ENCODE measurements around the gene JAKMIP2. TPM values are rescaled to one million over a fixed set of nuclear protein-coding genes. Genes with fewer than 3 reads are reported as not detected.
A peak's percentile ranks its signal among the peaks of the same experiment; 100 is the strongest.

Gene JAKMIP2
- total RNA-seq, 6 experiments from 2014 or later = 0.07 to 0.56 (median 0.31) TPM

DNA sequence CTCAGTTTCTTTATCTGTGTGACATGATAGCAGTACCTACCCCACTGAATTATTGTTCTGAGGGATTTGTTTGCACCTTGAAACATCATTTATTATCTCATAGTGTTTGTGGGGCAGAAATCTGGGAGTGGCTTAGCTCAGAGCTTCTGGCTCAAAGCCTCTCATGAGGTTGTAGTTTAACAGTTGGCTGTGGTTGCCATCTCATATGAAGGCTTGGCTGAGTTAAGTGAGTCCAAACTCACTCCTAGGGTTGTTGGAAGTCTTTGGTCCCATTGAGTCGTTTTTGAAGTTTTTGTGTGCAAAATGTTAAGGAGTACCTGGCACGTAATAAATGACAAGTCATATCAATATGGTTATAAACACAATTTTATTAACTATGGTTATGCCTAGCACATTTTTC, 3.6 kb upstream of the JAKMIP2 start:
- no peaks in the 10 kb centered on the region for H3K9me3 ChIP-seq
- H3K36me3 ChIP-seq = no peaks in the 10 kb centered on the region

DNA sequence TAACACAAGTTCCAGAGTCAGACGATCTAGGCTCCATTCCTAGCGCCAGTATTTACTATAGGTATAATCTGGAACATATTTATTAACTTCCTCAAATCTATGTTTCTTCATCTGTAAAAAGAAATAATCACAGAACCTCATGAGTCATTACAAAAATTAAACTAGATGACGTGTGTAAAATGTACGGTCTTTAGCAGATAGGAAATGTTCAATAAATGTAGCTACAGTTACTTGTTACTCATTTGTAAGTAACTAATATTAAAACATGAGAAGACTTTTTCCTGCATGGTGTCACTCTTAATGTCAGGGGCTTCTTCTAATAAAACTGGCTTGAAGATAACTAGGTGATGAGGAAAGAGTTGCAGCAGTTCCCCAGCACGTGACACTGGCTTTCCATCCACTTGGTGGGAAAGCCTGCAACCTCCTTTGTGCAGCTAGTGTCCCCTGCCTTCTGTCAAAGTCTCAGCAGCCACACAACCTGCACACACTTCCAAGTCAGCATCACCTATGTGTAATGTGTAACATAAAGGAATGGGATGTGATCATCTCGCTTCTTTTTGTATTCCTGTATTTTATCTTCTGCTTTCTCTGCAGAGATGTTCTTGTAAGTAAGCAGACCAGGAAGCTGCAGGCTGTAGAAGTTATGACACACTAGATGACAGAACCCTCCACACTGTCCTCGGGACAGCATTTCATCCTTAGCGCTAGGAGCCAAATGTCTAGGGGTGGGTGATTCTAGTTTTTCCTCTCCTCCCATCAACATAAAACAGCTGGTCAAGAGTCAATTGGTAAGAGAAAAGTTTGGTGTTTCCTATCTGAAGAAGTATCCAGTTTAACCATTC, 1.8 kb upstream of the JAKMIP2 start:
- ATAC-seq (no peak), DNase-seq (no peak)
- intact Hi-C loops (cut with DNase I) = no loop called here
- peaks cover 0 to 6% (median 0%) of the 10 kb centered on the region in 4 donors for H3K4me1 ChIP-seq
- WGBS (ENCODE audit: insufficient coverage, low coverage, low lambda C conversion rate, missing lambda C conversion rate) = 68% methylated on average over 7 of the region's 8 CpGs
- no peak overlapping the region for H3K27ac ChIP-seq
- H3K4me3 ChIP-seq = no peak overlapping the region
- H3K36me3 ChIP-seq = no peaks in the 10 kb centered on the region
- TF ChIP-seq POLR2A (IDR thresholded peaks at IDR 0.05) (no peak), CTCF (IDR thresholded peaks at IDR 0.05) (no peak)
- H3K9me3 ChIP-seq = no peaks in the 10 kb centered on the region
- H3K27me3 ChIP-seq = no peaks in the 10 kb centered on the region

More for the DNA sequence above, 3.6 kb upstream of the JAKMIP2 start:
- WGBS (ENCODE audit: insufficient coverage, low coverage, low lambda C conversion rate, missing lambda C conversion rate) = 63% methylated on average over 2 of the region's 2 CpGs
- H3K27ac ChIP-seq = no peak overlapping the region
- DNase-seq (no peak), ATAC-seq (peak in 3 of 4 donors; percentile 23 to 52 (median 42))
- intact Hi-C loops (cut with DNase I) = no loop called here
- H3K27me3 ChIP-seq = no peaks in the 10 kb centered on the region
- peaks cover 0 to 6% (median 0%) of the 10 kb centered on the region in 4 donors for H3K4me1 ChIP-seq
- TF ChIP-seq CTCF (IDR thresholded peaks at IDR 0.05) (no peak), POLR2A (IDR thresholded peaks at IDR 0.05) (no peak)
- H3K4me3 ChIP-seq = no peak overlapping the region

DNA sequence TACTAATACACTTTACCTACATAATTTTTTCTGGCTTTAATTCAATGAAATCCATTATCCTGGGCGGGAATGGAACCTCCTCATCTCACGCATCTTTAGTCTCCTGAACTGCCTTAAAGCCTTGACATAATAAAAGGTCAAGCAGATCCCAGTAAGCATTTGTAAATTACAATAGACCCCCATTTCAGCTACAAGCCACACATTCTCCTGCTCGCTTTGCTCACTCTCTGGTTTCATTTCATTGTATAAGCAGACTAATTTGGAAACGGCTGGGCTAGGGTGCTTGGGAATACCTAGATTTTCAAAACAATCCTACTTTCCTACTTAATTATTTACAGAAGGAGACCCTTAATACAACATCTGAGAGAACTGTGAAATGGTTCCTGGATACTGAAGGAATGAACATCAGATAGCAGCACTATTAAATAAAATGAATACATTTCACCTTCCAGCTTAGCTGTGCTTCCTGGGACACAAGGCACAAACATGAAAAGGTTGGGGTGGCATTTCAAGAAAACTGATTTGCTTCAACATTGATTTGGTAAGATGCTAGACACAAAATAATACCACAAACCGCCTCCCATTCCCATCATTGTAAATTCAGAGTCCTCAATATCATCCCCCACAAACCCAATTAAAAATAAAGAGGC, 1.5 kb downstream of the JAKMIP2 start:
- Histone ChIP-seq H3K27me3 (no peaks in the 10 kb centered on the region), H3K4me3 (no peak overlapping the region), H3K27ac (no peak overlapping the region), H3K4me1 (no peaks in the 10 kb centered on the region), H3K9me3 (no peaks in the 10 kb centered on the region), H3K36me3 (no peaks in the 10 kb centered on the region)
- intact Hi-C loops (cut with DNase I) = no loop called here
- 90% methylated on average over 5 of the region's 5 CpGs for WGBS (ENCODE audit: insufficient coverage, low coverage, low lambda C conversion rate, missing lambda C conversion rate)
- TF ChIP-seq CTCF (IDR thresholded peaks at IDR 0.05) (no peak), POLR2A (IDR thresholded peaks at IDR 0.05) (no peak)
- no peak for ATAC-seq
- no peak for DNase-seq

DNA sequence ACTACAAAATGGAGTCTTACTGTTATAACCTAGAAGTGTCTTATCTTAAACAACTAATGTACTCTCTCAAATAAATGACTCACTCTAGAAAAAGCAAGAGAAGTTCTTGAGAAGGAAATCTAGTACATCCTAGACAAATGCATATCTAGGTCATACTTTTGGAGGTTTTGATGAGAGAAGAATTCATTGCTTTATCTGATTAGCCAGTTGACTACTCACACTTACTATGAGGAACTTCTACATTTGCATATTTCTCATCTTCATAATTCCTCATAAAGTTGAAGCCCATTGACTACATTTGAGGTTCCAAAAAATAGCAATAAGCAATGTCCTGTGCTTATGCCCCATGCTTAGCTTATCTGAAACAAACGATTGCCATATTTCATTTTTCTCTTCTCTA, 2.8 kb downstream of the JAKMIP2 start:
- no peaks in the 10 kb centered on the region for H3K4me1 ChIP-seq
- H3K9me3 ChIP-seq = no peaks in the 10 kb centered on the region
- intact Hi-C loops (cut with DNase I) = no loop called here
- H3K36me3 ChIP-seq = no peaks in the 10 kb centered on the region
- H3K4me3 ChIP-seq = no peak overlapping the region
- 76% methylated on average over 1 of the region's 1 CpG for WGBS (ENCODE audit: insufficient coverage, low coverage, low lambda C conversion rate, missing lambda C conversion rate)
- no peaks in the 10 kb centered on the region for H3K27me3 ChIP-seq
- DNase-seq (no peak), ATAC-seq (no peak)
- TF ChIP-seq CTCF (IDR thresholded peaks at IDR 0.05) (no peak), POLR2A (IDR thresholded peaks at IDR 0.05) (no peak)
- H3K27ac ChIP-seq = no peak overlapping the region
